ENCODE results near the gene ADGRG1.

ADGRG1 gene

GRCh38 chr16:57698812-57699405 lies 70.5 kb downstream of the ADGRG1 start:
- no peaks in the 10 kb centered on the region for H3K36me3 ChIP-seq (ENCODE audit: insufficient read depth, low read length)
- H3K4me2 ChIP-seq (ENCODE audit: low read length), result no peak overlapping the region
- no peak overlapping the region for H3K4me3 ChIP-seq (ENCODE audit: low read length)
- H3K9ac ChIP-seq (ENCODE audit: low read depth, low read length), result no peak overlapping the region
- no peaks in the 10 kb centered on the region for H3K4me1 ChIP-seq (ENCODE audit: control insufficient read depth, insufficient read depth, low read length)
- H3K9me3 ChIP-seq (replicated peaks; ENCODE audit: low read length), result no peaks in the 10 kb centered on the region
- peaks cover 35% of the 10 kb centered on the region for H3K27me3 ChIP-seq (ENCODE audit: control insufficient read depth, insufficient read depth, low read length)

DNA sequence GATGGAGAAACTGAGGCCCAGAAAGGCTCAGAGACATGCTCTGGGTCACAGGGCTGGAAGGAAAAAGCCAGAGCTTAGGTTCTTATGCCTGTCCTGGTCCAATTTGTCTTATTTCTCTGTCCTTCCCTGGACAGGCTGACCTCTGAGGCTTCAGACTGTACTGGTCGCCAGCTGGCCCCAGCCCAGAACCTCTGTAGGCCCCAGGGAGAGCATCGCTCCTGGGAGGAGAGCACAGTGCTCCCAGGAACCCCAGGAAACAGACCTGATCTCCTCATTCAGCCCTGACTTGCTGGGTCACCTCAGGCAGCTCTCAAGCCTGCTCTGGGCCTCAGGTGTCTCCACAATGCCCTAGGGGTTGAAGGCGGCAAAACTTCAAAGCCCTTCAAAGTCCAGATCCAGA lies 71.1 kb downstream of the ADGRG1 start:
- Histone ChIP-seq H3K4me2 (ENCODE audit: low read length) (no peak overlapping the region), H3K36me3 (ENCODE audit: insufficient read depth, low read length) (no peaks in the 10 kb centered on the region), H3K4me1 (ENCODE audit: control insufficient read depth, insufficient read depth, low read length) (no peaks in the 10 kb centered on the region), H3K9me3 (replicated peaks; ENCODE audit: low read length) (no peaks in the 10 kb centered on the region), H3K4me3 (ENCODE audit: low read length) (no peak overlapping the region), H3K27me3 (ENCODE audit: control insufficient read depth, insufficient read depth, low read length) (peaks cover 37% of the 10 kb centered on the region), H3K9ac (ENCODE audit: low read depth, low read length) (no peak overlapping the region)

DNA sequence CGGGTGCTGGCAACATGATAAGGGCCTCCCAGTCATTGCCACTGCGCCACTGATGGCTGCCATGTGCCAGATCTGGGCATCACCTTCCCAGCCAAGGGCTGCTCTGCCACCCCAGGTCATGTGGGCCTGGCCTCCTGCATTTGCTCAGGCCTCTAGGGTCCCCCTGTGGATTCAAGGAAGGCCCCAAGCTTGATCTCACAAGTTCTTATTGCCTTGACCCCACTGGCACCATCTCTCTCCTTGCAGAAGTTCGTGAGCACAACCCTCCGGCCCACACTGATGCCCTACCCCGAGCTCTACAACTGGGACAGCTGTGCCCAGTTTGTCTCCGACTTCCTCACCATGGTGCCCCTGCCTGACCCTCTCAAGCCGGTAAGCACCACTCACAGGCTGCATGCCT lies 71.5 kb downstream of the ADGRG1 start:
- Histone ChIP-seq H3K9ac (ENCODE audit: low read depth, low read length) (no peak overlapping the region), H3K4me3 (ENCODE audit: low read length) (no peak overlapping the region), H3K4me1 (ENCODE audit: control insufficient read depth, insufficient read depth, low read length) (no peaks in the 10 kb centered on the region), H3K4me2 (ENCODE audit: low read length) (no peak overlapping the region), H3K9me3 (replicated peaks; ENCODE audit: low read length) (no peaks in the 10 kb centered on the region), H3K36me3 (ENCODE audit: insufficient read depth, low read length) (no peaks in the 10 kb centered on the region), H3K27me3 (ENCODE audit: control insufficient read depth, insufficient read depth, low read length) (peaks cover 41% of the 10 kb centered on the region)

GRCh38 chr16:57700781-57701551 lies 72.5 kb downstream of the ADGRG1 start:
- H3K27me3 ChIP-seq (ENCODE audit: control insufficient read depth, insufficient read depth, low read length), result peaks cover 37% of the 10 kb centered on the region
- H3K4me1 ChIP-seq (ENCODE audit: control insufficient read depth, insufficient read depth, low read length), result no peaks in the 10 kb centered on the region
- no peak overlapping the region for H3K9ac ChIP-seq (ENCODE audit: low read depth, low read length)
- no peak overlapping the region for H3K4me2 ChIP-seq (ENCODE audit: low read length)
- H3K9me3 ChIP-seq (replicated peaks; ENCODE audit: low read length), result no peaks in the 10 kb centered on the region
- H3K36me3 ChIP-seq (ENCODE audit: insufficient read depth, low read length), result no peaks in the 10 kb centered on the region
- H3K4me3 ChIP-seq (ENCODE audit: low read length), result no peak overlapping the region

- no peaks in the 10 kb centered on the region for H3K4me1 ChIP-seq (ENCODE audit: control insufficient read depth, insufficient read depth, low read length)
- H3K4me3 ChIP-seq (ENCODE audit: low read length), result no peak overlapping the region
- no peaks in the 10 kb centered on the region for H3K9me3 ChIP-seq (replicated peaks; ENCODE audit: low read length)
- H3K27me3 ChIP-seq (ENCODE audit: control insufficient read depth, insufficient read depth, low read length), result peaks cover 34% of the 10 kb centered on the region
- H3K36me3 ChIP-seq (ENCODE audit: insufficient read depth, low read length), result no peaks in the 10 kb centered on the region
- no peak overlapping the region for H3K4me2 ChIP-seq (ENCODE audit: low read length)
- H3K9ac ChIP-seq (ENCODE audit: low read depth, low read length), result no peak overlapping the region
Observed at GRCh38 chr16:57701759-57702371, 73.4 kb downstream of the ADGRG1 start.

- no peak overlapping the region for H3K9ac ChIP-seq (ENCODE audit: low read depth, low read length)
- H3K27me3 ChIP-seq (ENCODE audit: control insufficient read depth, insufficient read depth, low read length), result peaks cover 44% of the 10 kb centered on the region
- no peak overlapping the region for H3K4me2 ChIP-seq (ENCODE audit: low read length)
- H3K4me1 ChIP-seq (ENCODE audit: control insufficient read depth, insufficient read depth, low read length), result no peaks in the 10 kb centered on the region
- H3K4me3 ChIP-seq (ENCODE audit: low read length), result no peak overlapping the region
- H3K9me3 ChIP-seq (replicated peaks; ENCODE audit: low read length), result no peaks in the 10 kb centered on the region
- H3K36me3 ChIP-seq (ENCODE audit: insufficient read depth, low read length), result no peaks in the 10 kb centered on the region
Observed at GRCh38 chr16:57703416-57704010, 75.1 kb downstream of the ADGRG1 start.

GRCh38 chr16:57704011-57704904 lies 75.8 kb downstream of the ADGRG1 start:
- no peak overlapping the region for H3K9ac ChIP-seq (ENCODE audit: low read depth, low read length)
- H3K27me3 ChIP-seq (ENCODE audit: control insufficient read depth, insufficient read depth, low read length), result peaks cover 45% of the 10 kb centered on the region
- no peak overlapping the region for H3K4me2 ChIP-seq (ENCODE audit: low read length)
- no peaks in the 10 kb centered on the region for H3K36me3 ChIP-seq (ENCODE audit: insufficient read depth, low read length)
- H3K4me3 ChIP-seq (ENCODE audit: low read length), result no peak overlapping the region
- no peaks in the 10 kb centered on the region for H3K4me1 ChIP-seq (ENCODE audit: control insufficient read depth, insufficient read depth, low read length)
- no peaks in the 10 kb centered on the region for H3K9me3 ChIP-seq (replicated peaks; ENCODE audit: low read length)

GRCh38 chr16:57704905-57705852 lies 76.7 kb downstream of the ADGRG1 start:
- no peaks in the 10 kb centered on the region for H3K4me1 ChIP-seq (ENCODE audit: control insufficient read depth, insufficient read depth, low read length)
- no peak overlapping the region for H3K9ac ChIP-seq (ENCODE audit: low read depth, low read length)
- H3K9me3 ChIP-seq (replicated peaks; ENCODE audit: low read length), result no peaks in the 10 kb centered on the region
- no peaks in the 10 kb centered on the region for H3K36me3 ChIP-seq (ENCODE audit: insufficient read depth, low read length)
- no peak overlapping the region for H3K4me3 ChIP-seq (ENCODE audit: low read length)
- no peak overlapping the region for H3K4me2 ChIP-seq (ENCODE audit: low read length)
- H3K27me3 ChIP-seq (ENCODE audit: control insufficient read depth, insufficient read depth, low read length), result peaks cover 50% of the 10 kb centered on the region

DNA sequence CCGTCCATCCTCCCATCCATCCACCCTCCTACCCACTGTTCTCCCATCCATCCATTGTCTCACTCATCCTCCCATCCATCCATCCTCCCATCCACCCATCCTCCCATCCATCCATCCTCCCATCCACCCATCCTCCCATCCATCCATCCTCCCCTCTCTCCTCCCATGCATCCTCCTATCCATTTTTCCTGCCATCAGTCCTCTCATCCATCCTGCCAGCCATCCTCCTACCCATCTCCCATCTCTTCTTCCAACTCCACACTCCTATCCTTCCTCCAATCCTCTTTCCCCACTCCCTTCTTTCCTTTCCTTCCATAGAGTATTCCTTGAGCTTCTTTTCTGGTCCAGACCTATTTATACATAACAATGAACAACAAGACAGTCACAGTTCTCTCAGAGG lies 78.3 kb downstream of the ADGRG1 start:
- Histone ChIP-seq H3K9me3 (replicated peaks; ENCODE audit: low read length) (no peaks in the 10 kb centered on the region), H3K9ac (ENCODE audit: low read depth, low read length) (no peak overlapping the region), H3K4me2 (ENCODE audit: low read length) (no peak overlapping the region), H3K4me3 (ENCODE audit: low read length) (no peak overlapping the region), H3K27me3 (ENCODE audit: control insufficient read depth, insufficient read depth, low read length) (peaks cover 59% of the 10 kb centered on the region), H3K36me3 (ENCODE audit: insufficient read depth, low read length) (no peaks in the 10 kb centered on the region), H3K4me1 (ENCODE audit: control insufficient read depth, insufficient read depth, low read length) (no peaks in the 10 kb centered on the region)

DNA sequence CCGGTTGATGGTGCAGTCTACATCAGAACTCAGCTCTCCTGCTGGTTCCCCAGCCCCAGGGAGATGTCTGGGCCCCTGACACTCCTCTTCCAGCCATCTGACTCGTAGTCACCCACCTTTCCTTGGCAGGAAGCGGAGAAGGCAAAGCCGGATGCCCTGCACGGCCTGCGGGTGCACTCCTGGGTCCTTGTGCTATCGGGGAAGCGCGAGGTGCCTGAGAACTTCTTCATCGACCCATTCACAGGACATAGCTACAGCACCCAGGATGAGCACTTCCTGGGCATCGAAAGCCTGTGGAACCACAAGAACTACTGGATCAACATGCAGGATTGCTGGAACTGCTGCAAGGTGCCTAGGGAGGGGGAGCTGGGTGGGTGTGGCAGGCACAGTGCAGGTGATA lies 78.9 kb downstream of the ADGRG1 start:
- no peaks in the 10 kb centered on the region for H3K4me1 ChIP-seq (ENCODE audit: control insufficient read depth, insufficient read depth, low read length)
- H3K4me2 ChIP-seq (ENCODE audit: low read length), result no peak overlapping the region
- H3K4me3 ChIP-seq (ENCODE audit: low read length), result no peak overlapping the region

More for the DNA sequence above, 78.9 kb downstream of the ADGRG1 start:
- Histone ChIP-seq H3K9me3 (replicated peaks; ENCODE audit: low read length) (no peaks in the 10 kb centered on the region), H3K36me3 (ENCODE audit: insufficient read depth, low read length) (no peaks in the 10 kb centered on the region), H3K9ac (ENCODE audit: low read depth, low read length) (no peak overlapping the region), H3K27me3 (ENCODE audit: control insufficient read depth, insufficient read depth, low read length) (peaks cover 59% of the 10 kb centered on the region)
